GM12891 (cell line): ENCODE results near the gene TMEM255B.

Experiments used
- POLR2A ChIP-seq: IDR thresholded peaks from 2 replicates; pipeline ENCODE4 v1.6.1; 2011; ENCODE audit warnings: low read depth, low read length, control low read depth
- TAF1 ChIP-seq: IDR thresholded peaks from 2 replicates; pipeline ENCODE4 v1.6.1; 2011; ENCODE audit warnings: low read depth, low read length, control low read depth

- TF ChIP-seq TAF1 (no peak), POLR2A (no peak)
Measured at GRCh38 chr13:113722921-113723320, 36.1 kb upstream of the TMEM255B start.
